Endothelial cell of umbilical vein (primary cell): ENCODE data around the gene SCUBE3.

Experiments
- EZH2 ChIP-seq: IDR thresholded peaks from 2 replicates; pipeline ENCODE4 v1.6.1; 2012; ENCODE audit warnings: borderline replicate concordance, low read depth, mild to moderate bottlenecking, moderate library complexity, low read length, inconsistent platforms; ENCODE audit not compliant: severe bottlenecking
- GATA2 ChIP-seq: IDR thresholded peaks from 2 replicates; pipeline ENCODE4 v1.7.0; 2011; ENCODE audit warnings: low read depth, mild to moderate bottlenecking, moderate library complexity, mixed read lengths, low read length; ENCODE audit not compliant: insufficient read length, insufficient read depth
- JUN ChIP-seq: IDR thresholded peaks from 2 replicates; pipeline ENCODE4 v1.6.1; 2011; ENCODE audit warnings: borderline replicate concordance, low read depth; ENCODE audit not compliant: insufficient read length, insufficient read depth
- MYC ChIP-seq: IDR thresholded peaks from one replicate; pipeline ENCODE4 v1.6.1; 2011; ENCODE audit warnings: mild to moderate bottlenecking, low read depth, low read length
- POLR2A ChIP-seq: IDR thresholded peaks from 2 replicates; pipeline ENCODE4 v1.6.1; 2012; ENCODE audit warnings: low read depth, mild to moderate bottlenecking, control low read depth, low read length
- POLR2AphosphoS5 ChIP-seq: IDR thresholded peaks from 2 replicates; pipeline ENCODE4 v1.6.1; 2012; ENCODE audit warnings: low read depth, mild to moderate bottlenecking, control low read depth, low read length, moderate library complexity; ENCODE audit not compliant: insufficient read depth
- TF ChIP-seq, protein P1 (sequence below), 2 donors: IDR thresholded peaks; 1 replicate in 1 of 2; 2 replicates in 1 of 2; pipeline ENCODE4 v1.5.1; 2011; ENCODE audit warnings: low read length in 2 of 2, mild to moderate bottlenecking in 2 of 2, moderate library complexity in 2 of 2, control low read depth in 1 of 2, inconsistent platforms in 1 of 2, low read depth in 1 of 2; ENCODE audit not compliant: insufficient read depth in 1 of 2; ENCODE audit errors: extremely low read depth in 1 of 2
- TF ChIP-seq, protein P2 (sequence below): IDR thresholded peaks from 2 replicates; pipeline ENCODE4 v1.6.1; 2011; ENCODE audit not compliant: insufficient read depth, insufficient read length

DNA sequence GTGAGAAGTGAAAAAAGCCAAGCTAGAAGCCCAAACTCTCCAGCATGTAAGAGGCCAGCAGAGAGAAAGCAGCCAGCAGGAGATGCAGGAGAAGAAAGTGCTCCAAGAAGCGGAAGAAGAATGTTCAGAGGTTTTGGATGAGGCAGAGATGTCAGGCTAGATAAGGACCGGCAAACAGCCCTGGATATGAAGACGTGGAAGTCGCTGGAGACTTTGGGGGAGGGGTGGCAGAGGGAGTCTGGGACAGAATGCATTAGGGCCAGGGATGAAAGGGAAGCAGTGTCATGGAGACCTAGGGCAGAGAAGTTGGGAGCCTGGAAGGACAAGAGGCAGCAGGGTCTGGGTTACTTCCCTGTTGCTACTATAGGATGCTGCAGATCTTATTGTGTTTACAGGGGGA, 5.3 kb upstream of the SCUBE3 start:
- TF ChIP-seq EZH2 (no peak), POLR2AphosphoS5 (no peak), JUN (no peak), POLR2A (no peak), GATA2 (no peak), MYC (no peak)
- TF ChIP-seq, protein P1, sequence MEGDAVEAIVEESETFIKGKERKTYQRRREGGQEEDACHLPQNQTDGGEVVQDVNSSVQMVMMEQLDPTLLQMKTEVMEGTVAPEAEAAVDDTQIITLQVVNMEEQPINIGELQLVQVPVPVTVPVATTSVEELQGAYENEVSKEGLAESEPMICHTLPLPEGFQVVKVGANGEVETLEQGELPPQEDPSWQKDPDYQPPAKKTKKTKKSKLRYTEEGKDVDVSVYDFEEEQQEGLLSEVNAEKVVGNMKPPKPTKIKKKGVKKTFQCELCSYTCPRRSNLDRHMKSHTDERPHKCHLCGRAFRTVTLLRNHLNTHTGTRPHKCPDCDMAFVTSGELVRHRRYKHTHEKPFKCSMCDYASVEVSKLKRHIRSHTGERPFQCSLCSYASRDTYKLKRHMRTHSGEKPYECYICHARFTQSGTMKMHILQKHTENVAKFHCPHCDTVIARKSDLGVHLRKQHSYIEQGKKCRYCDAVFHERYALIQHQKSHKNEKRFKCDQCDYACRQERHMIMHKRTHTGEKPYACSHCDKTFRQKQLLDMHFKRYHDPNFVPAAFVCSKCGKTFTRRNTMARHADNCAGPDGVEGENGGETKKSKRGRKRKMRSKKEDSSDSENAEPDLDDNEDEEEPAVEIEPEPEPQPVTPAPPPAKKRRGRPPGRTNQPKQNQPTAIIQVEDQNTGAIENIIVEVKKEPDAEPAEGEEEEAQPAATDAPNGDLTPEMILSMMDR (IDR thresholded peaks at IDR 0.05; ENCODE audit: extremely low read depth in 1 of 2, insufficient read depth in 1 of 2, low read depth in 1 of 2, low read length in 2 of 2), result no peak
- TF ChIP-seq, protein P2, sequence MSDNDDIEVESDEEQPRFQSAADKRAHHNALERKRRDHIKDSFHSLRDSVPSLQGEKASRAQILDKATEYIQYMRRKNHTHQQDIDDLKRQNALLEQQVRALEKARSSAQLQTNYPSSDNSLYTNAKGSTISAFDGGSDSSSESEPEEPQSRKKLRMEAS, result no peak
